K562 (cell line): Measurements from ENCODE around the gene TP73. TPM values are rescaled to one million over a fixed set of nuclear protein-coding genes. Genes with fewer than 3 reads are reported as not detected.

ENCODE experiments used
- EWSR1 ChIP-seq: fragments of 450-650 bp; IDR thresholded peaks from 2 replicates; pipeline ENCODE4 v1.6.1; 2018; ENCODE audit warnings: borderline replicate concordance, mild to moderate bottlenecking, low read depth, moderate library complexity; ENCODE audit not compliant: partially characterized antibody
- GATAD2A ChIP-seq: fragments of 450-650 bp; IDR thresholded peaks from 2 replicates; pipeline ENCODE4 v1.6.1; 2017
- TCF3 ChIP-seq: sonication (generic); formaldehyde crosslinking; IDR thresholded peaks from 2 replicates; pipeline ENCODE4 v1.4.0; 2020; ENCODE audit warnings: mild to moderate bottlenecking, missing genetic modification reagents
- ZNF184 ChIP-seq: sonication (generic); formaldehyde crosslinking; IDR thresholded peaks from 2 replicates; pipeline ENCODE4 v1.5.0; 2020; ENCODE audit warnings: missing genetic modification reagents
- polyA plus RNA-seq, 8 experiments: library from polyadenylated mRNA; depleted of rRNA in 4 of 8; stranded (reverse) in 5 of 8; unstranded in 3 of 8; fragments of >200 nt; fragmentation: Nextera tagmentation in 2 of 8; fragmentation: Illumina TruSeq in 1 of 8; extraction: Ambion mirVana in 2 of 8; extraction: Trizol in 1 of 8; gene quantifications; 2 replicates each; pipeline versions ENCODE4 v1.2.1 to v1.2.3, GENCODE V29; 2011 to 2014; ENCODE audit warnings: inconsistent platforms in 1 of 8, missing spikeins in 1 of 8
- total RNA-seq, 7 experiments: library from RNA; depleted of rRNA in 6 of 7; stranded (reverse); fragments of >200 nt in 6 of 7; fragmentation: Illumina TruSeq in 2 of 7; extraction: Trizol in 2 of 7; gene quantifications; 2 replicates each; pipeline versions ENCODE4 v1.2.1 to v1.2.3, GENCODE V29; 2011 to 2021; ENCODE audit warnings: low replicate concordance in 1 of 7
- TF ChIP-seq, protein P1 (sequence below): fragments of 250-450 bp; sonication (Bioruptor Pico); IDR thresholded peaks from 2 replicates; pipeline ENCODE4 v1.8.0; 2022; ENCODE audit warnings: moderate library complexity, mild to moderate bottlenecking, inconsistent platforms
- TF ChIP-seq, protein P2 (sequence below): fragments of 250-450 bp; sonication (Bioruptor Pico); IDR thresholded peaks from 2 replicates; pipeline ENCODE4 v1.4.0; 2020
- TF ChIP-seq, protein P3 (sequence below): IDR thresholded peaks from 2 replicates; pipeline ENCODE4 v1.6.1; 2012; ENCODE audit warnings: low read depth, low read length, improper control_type of control experiment, borderline replicate concordance

TP73 gene
- total and polyA plus RNA-seq, 9 of the 15 experiments (the other 6 are each of a cell fraction or from before 2014, with no cell fraction given): 0.07 to 1.6 (median 0.40) TPM; not detected in 2

GRCh38 chr1:3625151-3625907 is 27.0 kb upstream of the TP73 start (continued):
- TF ChIP-seq ZNF184 (CRISPR knock-in tag) (no peak), EWSR1 (no peak), GATAD2A (0 out of 2 replicates have a peak, but pooled peaks have one; percentile 30), TCF3 (peak; percentile 90)
- TF ChIP-seq, protein P1, sequence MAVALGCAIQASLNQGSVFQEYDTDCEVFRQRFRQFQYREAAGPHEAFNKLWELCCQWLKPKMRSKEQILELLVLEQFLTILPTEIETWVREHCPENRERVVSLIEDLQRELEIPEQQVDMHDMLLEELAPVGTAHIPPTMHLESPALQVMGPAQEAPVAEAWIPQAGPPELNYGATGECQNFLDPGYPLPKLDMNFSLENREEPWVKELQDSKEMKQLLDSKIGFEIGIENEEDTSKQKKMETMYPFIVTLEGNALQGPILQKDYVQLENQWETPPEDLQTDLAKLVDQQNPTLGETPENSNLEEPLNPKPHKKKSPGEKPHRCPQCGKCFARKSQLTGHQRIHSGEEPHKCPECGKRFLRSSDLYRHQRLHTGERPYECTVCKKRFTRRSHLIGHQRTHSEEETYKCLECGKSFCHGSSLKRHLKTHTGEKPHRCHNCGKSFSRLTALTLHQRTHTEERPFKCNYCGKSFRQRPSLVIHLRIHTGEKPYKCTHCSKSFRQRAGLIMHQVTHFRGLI: no peak
- TF ChIP-seq, protein P2, sequence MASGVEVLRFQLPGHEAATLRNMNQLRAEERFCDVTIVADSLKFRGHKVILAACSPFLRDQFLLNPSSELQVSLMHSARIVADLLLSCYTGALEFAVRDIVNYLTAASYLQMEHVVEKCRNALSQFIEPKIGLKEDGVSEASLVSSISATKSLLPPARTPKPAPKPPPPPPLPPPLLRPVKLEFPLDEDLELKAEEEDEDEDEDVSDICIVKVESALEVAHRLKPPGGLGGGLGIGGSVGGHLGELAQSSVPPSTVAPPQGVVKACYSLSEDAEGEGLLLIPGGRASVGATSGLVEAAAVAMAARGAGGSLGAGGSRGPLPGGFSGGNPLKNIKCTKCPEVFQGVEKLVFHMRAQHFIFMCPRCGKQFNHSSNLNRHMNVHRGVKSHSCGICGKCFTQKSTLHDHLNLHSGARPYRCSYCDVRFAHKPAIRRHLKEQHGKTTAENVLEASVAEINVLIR: no peak
- TF ChIP-seq, protein P3, sequence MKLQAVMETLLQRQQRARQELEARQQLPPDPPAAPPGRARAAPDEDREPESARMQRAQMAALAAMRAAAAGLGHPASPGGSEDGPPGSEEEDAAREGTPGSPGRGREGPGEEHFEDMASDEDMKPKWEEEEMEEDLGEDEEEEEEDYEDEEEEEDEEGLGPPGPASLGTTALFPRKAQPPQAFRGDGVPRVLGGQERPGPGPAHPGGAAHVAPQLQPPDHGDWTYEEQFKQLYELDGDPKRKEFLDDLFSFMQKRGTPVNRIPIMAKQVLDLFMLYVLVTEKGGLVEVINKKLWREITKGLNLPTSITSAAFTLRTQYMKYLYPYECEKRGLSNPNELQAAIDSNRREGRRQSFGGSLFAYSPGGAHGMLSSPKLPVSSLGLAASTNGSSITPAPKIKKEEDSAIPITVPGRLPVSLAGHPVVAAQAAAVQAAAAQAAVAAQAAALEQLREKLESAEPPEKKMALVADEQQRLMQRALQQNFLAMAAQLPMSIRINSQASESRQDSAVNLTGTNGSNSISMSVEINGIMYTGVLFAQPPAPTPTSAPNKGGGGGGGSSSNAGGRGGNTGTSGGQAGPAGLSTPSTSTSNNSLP: no peak
